Lower leg skin (tissue), 3 donors: ENCODE data around the gene DNA2.

Experiments used
- POLR2A ChIP-seq, 2 donors: fragments of 450-650 bp; IDR thresholded peaks; one replicate each; pipeline ENCODE4 v1.6.1; 2016 to 2017; ENCODE audit warnings: antibody characterized with exemption in 2 of 2, mild to moderate bottlenecking in 1 of 2, moderate library complexity in 1 of 2
- TF ChIP-seq, protein P1 (sequence below), 3 donors: fragments of 450-650 bp; IDR thresholded peaks; one replicate each; pipeline ENCODE4 v1.5.1; 2016; ENCODE audit warnings: antibody characterized with exemption in 3 of 3, mild to moderate bottlenecking in 3 of 3, moderate library complexity in 2 of 3

GRCh38 chr10:68440898-68441297 lies 30.9 kb downstream of the DNA2 start:
- TF ChIP-seq POLR2A (IDR thresholded peaks at IDR 0.05), result no peak
- TF ChIP-seq, protein P1, sequence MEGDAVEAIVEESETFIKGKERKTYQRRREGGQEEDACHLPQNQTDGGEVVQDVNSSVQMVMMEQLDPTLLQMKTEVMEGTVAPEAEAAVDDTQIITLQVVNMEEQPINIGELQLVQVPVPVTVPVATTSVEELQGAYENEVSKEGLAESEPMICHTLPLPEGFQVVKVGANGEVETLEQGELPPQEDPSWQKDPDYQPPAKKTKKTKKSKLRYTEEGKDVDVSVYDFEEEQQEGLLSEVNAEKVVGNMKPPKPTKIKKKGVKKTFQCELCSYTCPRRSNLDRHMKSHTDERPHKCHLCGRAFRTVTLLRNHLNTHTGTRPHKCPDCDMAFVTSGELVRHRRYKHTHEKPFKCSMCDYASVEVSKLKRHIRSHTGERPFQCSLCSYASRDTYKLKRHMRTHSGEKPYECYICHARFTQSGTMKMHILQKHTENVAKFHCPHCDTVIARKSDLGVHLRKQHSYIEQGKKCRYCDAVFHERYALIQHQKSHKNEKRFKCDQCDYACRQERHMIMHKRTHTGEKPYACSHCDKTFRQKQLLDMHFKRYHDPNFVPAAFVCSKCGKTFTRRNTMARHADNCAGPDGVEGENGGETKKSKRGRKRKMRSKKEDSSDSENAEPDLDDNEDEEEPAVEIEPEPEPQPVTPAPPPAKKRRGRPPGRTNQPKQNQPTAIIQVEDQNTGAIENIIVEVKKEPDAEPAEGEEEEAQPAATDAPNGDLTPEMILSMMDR (IDR thresholded peaks at IDR 0.05), result no peak
